Measurements from ENCODE around the gene ZNF620. TPM values are rescaled to one million over a fixed set of nuclear protein-coding genes. Genes with fewer than 3 reads are reported as not detected.

The ZNF620 gene
- polyA plus RNA-seq, 1 donor from 2014 or later, result 20.2 TPM

DNA sequence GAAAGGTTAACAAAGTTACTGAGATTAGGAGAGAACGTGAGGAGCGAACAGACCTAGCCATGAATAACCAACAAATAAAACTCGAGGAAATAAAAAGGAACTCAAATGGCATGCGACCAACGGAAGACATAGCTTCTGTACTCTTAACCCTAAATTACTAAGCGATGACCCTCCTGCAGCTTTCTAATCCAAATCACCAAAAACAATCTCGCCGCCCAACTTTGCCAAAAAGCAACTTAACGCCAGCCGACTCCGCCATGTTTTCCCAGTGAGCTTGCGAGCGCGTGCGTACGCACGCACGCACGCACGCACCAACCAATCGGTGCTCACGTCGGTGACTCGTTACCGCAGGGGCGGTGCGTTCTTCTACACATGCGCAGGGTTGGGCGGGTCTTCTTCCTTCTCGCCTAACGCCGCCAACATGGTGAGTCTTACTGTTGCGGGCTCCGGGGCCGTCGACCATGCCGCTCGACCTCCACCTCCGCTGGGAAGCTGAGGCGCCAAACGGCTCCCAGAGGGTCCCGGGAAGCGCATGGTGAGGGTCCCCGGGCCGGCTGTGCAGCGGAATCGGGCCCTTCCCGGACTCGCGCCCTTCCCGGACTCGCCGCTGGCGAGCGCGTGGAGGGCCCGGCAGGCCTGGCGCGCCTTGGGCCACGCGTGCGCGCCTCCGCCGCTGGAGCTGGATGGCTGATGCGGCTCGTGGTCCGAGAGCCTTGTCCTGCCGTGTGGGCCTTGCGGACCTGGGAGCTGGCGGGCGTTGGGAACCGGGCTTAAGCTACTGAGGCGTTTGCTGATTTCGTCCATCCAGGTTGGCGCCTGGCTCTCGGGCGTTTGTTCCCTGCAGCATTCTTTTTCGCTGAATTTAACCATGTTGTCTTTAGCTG lies 48.7 kb upstream of the ZNF620 start, which contains the start of gene RPL14:
Gene RPL14 (plus strand): TSS at position 400 of the 884 bp plus-strand sequence. CDS start 133 bp downstream, at position 533.
- H4K20me1 ChIP-seq (ENCODE audit: insufficient read depth), result no peaks in the 10 kb centered on the region
- H3K27me3 ChIP-seq (ENCODE audit: insufficient read depth, low read depth, low read length), result no peaks in the 10 kb centered on the region
- TF ChIP-seq EZH2 (IDR thresholded peaks at IDR 0.05; ENCODE audit: borderline replicate concordance, insufficient read depth, low read length, poor library complexity, severe bottlenecking) (no peak), POLR2AphosphoS5 (IDR thresholded peaks at IDR 0.05) (peak; percentile 97), MXI1 (conservative IDR thresholded peaks at IDR 0.05; ENCODE audit: poor library complexity, severe bottlenecking) (peak; percentile 99), RAD21 (conservative IDR thresholded peaks at IDR 0.05) (no peak), SMC3 (conservative IDR thresholded peaks at IDR 0.05; ENCODE audit: poor library complexity) (peak; percentile 65), TAF1 (IDR thresholded peaks at IDR 0.05; ENCODE audit: low read depth) (peak; percentile 80), EP300 (conservative IDR thresholded peaks at IDR 0.05; ENCODE audit: poor library complexity, severe bottlenecking) (peak; percentile 38)
- TF ChIP-seq, protein P1, sequence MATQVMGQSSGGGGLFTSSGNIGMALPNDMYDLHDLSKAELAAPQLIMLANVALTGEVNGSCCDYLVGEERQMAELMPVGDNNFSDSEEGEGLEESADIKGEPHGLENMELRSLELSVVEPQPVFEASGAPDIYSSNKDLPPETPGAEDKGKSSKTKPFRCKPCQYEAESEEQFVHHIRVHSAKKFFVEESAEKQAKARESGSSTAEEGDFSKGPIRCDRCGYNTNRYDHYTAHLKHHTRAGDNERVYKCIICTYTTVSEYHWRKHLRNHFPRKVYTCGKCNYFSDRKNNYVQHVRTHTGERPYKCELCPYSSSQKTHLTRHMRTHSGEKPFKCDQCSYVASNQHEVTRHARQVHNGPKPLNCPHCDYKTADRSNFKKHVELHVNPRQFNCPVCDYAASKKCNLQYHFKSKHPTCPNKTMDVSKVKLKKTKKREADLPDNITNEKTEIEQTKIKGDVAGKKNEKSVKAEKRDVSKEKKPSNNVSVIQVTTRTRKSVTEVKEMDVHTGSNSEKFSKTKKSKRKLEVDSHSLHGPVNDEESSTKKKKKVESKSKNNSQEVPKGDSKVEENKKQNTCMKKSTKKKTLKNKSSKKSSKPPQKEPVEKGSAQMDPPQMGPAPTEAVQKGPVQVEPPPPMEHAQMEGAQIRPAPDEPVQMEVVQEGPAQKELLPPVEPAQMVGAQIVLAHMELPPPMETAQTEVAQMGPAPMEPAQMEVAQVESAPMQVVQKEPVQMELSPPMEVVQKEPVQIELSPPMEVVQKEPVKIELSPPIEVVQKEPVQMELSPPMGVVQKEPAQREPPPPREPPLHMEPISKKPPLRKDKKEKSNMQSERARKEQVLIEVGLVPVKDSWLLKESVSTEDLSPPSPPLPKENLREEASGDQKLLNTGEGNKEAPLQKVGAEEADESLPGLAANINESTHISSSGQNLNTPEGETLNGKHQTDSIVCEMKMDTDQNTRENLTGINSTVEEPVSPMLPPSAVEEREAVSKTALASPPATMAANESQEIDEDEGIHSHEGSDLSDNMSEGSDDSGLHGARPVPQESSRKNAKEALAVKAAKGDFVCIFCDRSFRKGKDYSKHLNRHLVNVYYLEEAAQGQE (IDR thresholded peaks at IDR 0.05; ENCODE audit: borderline replicate concordance), result peak; percentile 83
- TF ChIP-seq, protein P2, sequence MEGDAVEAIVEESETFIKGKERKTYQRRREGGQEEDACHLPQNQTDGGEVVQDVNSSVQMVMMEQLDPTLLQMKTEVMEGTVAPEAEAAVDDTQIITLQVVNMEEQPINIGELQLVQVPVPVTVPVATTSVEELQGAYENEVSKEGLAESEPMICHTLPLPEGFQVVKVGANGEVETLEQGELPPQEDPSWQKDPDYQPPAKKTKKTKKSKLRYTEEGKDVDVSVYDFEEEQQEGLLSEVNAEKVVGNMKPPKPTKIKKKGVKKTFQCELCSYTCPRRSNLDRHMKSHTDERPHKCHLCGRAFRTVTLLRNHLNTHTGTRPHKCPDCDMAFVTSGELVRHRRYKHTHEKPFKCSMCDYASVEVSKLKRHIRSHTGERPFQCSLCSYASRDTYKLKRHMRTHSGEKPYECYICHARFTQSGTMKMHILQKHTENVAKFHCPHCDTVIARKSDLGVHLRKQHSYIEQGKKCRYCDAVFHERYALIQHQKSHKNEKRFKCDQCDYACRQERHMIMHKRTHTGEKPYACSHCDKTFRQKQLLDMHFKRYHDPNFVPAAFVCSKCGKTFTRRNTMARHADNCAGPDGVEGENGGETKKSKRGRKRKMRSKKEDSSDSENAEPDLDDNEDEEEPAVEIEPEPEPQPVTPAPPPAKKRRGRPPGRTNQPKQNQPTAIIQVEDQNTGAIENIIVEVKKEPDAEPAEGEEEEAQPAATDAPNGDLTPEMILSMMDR (IDR thresholded peaks at IDR 0.05; ENCODE audit: poor library complexity, severe bottlenecking), result no peak
- H2AFZ ChIP-seq (ENCODE audit: low read depth, low read length), result peak within 1 kb of the TSS; percentile 52
- H3K79me2 ChIP-seq (replicated peaks; ENCODE audit: insufficient read depth, low read length), result peaks cover 24% of the 10 kb centered on the region
- H3K9me2 ChIP-seq (ENCODE audit: insufficient read depth, low read length), result no peaks in the 10 kb centered on the region
- peak within 1 kb of the TSS; percentile 93 for H3K4me3 ChIP-seq (ENCODE audit: low read length)
- H3K4me2 ChIP-seq (ENCODE audit: low read length), result peak within 1 kb of the TSS; percentile 92
- peak within 1 kb of the TSS; percentile 89 for H3K9ac ChIP-seq (ENCODE audit: low read length)
- H3K27ac ChIP-seq (ENCODE audit: low read length), result peak within 1 kb of the TSS; percentile 65
- H3F3A ChIP-seq (ENCODE audit: insufficient read depth, low read length, poor library complexity, severe bottlenecking), result peaks cover 2% of the 10 kb centered on the region
- no peaks in the 10 kb centered on the region for H3K36me3 ChIP-seq (ENCODE audit: insufficient read depth, low read length)
- no peaks in the 10 kb centered on the region for H3K9me3 ChIP-seq (ENCODE audit: low read length)

DNA sequence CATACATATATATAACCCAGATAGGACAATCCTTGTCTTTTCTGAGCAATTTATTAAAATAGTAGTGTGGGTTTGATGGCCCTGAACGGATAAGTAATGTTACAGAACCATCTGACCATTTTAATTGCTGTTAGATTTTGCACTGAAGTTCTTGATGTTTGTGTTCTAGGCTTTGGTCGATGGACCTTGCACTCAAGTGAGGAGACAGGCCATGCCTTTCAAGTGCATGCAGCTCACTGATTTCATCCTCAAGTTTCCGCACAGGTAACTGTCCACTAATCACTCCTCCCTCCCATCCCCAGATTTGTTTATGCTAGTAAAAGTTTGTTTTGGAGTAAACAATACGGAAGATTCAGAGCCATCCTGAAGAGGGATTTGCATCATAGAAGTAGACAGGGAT lies 47.4 kb upstream of the ZNF620 start:
- Histone ChIP-seq H3K9me2 (ENCODE audit: insufficient read depth, low read length) (no peaks in the 10 kb centered on the region), H3K4me3 (ENCODE audit: low read length) (peak overlapping the region; percentile 93), H2AFZ (ENCODE audit: low read depth, low read length) (no peak overlapping the region), H3K9me3 (ENCODE audit: low read length) (no peaks in the 10 kb centered on the region), H3K36me3 (ENCODE audit: insufficient read depth, low read length) (peaks cover under 1% of the 10 kb centered on the region), H3K79me2 (replicated peaks; ENCODE audit: insufficient read depth, low read length) (peaks cover 24% of the 10 kb centered on the region), H3F3A (ENCODE audit: insufficient read depth, low read length, poor library complexity, severe bottlenecking) (peaks cover 1% of the 10 kb centered on the region), H3K27me3 (ENCODE audit: insufficient read depth, low read depth, low read length) (no peaks in the 10 kb centered on the region), H4K20me1 (ENCODE audit: insufficient read depth) (no peaks in the 10 kb centered on the region), H3K4me2 (ENCODE audit: low read length) (peak overlapping the region; percentile 92), H3K9ac (ENCODE audit: low read length) (peak overlapping the region; percentile 89), H3K27ac (ENCODE audit: low read length) (no peak overlapping the region)
- TF ChIP-seq, protein P2 (IDR thresholded peaks at IDR 0.05; ENCODE audit: poor library complexity, severe bottlenecking), result no peak
- TF ChIP-seq MXI1 (conservative IDR thresholded peaks at IDR 0.05; ENCODE audit: poor library complexity, severe bottlenecking), result no peak
- TF ChIP-seq POLR2AphosphoS5 (IDR thresholded peaks at IDR 0.05), result no peak
- no peak for TF ChIP-seq RAD21 (conservative IDR thresholded peaks at IDR 0.05)
- TF ChIP-seq, protein P1 (IDR thresholded peaks at IDR 0.05; ENCODE audit: borderline replicate concordance), result no peak
- TF ChIP-seq EZH2 (IDR thresholded peaks at IDR 0.05; ENCODE audit: borderline replicate concordance, insufficient read depth, low read length, poor library complexity, severe bottlenecking), result no peak
- TF ChIP-seq TAF1 (IDR thresholded peaks at IDR 0.05; ENCODE audit: low read depth), result no peak
- TF ChIP-seq SMC3 (conservative IDR thresholded peaks at IDR 0.05; ENCODE audit: poor library complexity), result no peak
- no peak for TF ChIP-seq EP300 (conservative IDR thresholded peaks at IDR 0.05; ENCODE audit: poor library complexity, severe bottlenecking)

Data from neural cell (in vitro differentiated cells).